K562 (cell line): ENCODE data around the gene IRGM. TPM values are rescaled to one million over a fixed set of nuclear protein-coding genes. Genes with fewer than 3 reads are reported as not detected.

ENCODE experiments used
- ATAC-seq: fragments of 200-7000 bp; cut with Tn5 transposase; 3 replicates; pipeline ENCODE4 v1.9.1; 2020; ENCODE audit warnings: moderate library complexity
- BruUV-seq: library from RNA; stranded (reverse); fragments of 400-500 nt; replicated peaks from 2 replicates; lab custom pipeline; 2021; lab: Mats Ljungman, UMichigan
- CTCF ChIA-PET: fragments of 300-600 bp; formaldehyde crosslinking; extraction: SDS; loops from one replicate; lab custom pipeline; 2021; ENCODE audit warnings: low intra/inter-chr PET ratio; lab: Yijun Ruan, JAX
- POLR2A ChIA-PET: fragments of 300-600, 350-650 bp; sonication (Branson Sonifier 250); formaldehyde crosslinking; extraction: SDS; loops from one replicate; lab custom pipeline; 2021; ENCODE audit warnings: antibody characterized with exemption, inconsistent platforms; lab: Yijun Ruan, JAX
- DNase-seq, 4 experiments: peaks; one replicate each; pipeline versions ENCODE4 v3.0.0 to v3.0.0-alpha.2; 2011 to 2018; ENCODE audit warnings: low spot score in 3 of 4, mixed read lengths in 3 of 4; ENCODE audit errors: extremely low read depth in 1 of 4
- FAIRE-seq: peaks from 2 replicates; lab custom pipeline; 2011; peaks lifted over from hg19 to GRCh38; lab: Jason Lieb, UNC
- H2AFZ ChIP-seq: 2 replicates; pipeline ENCODE4 v1.6.0; 2011; ENCODE audit warnings: low read depth, low read length, control low read depth, inconsistent platforms
- H3K27ac ChIP-seq: fragments of 200-600 bp; 3 replicates; pipeline ENCODE4 v1.8.0; 2011; ENCODE audit warnings: low read depth, mild to moderate bottlenecking, control low read depth, inconsistent platforms, low read length, moderate library complexity, mixed read lengths; ENCODE audit errors: extremely low read depth
- H3K27me3 ChIP-seq, 2 experiments: fragments of 300-600 bp in 1 of 2; 2 replicates in 1 of 2; 3 replicates in 1 of 2; pipeline versions ENCODE4 v1.6.0 to v1.8.0; 2011; ENCODE audit warnings: inconsistent platforms in 2 of 2, low read length in 2 of 2, mild to moderate bottlenecking in 1 of 2, mixed read lengths in 1 of 2, moderate library complexity in 1 of 2; ENCODE audit not compliant: control insufficient read depth in 2 of 2, insufficient read depth in 2 of 2
- H3K36me3 ChIP-seq: fragments of 300-600 bp; 3 replicates; pipeline ENCODE4 v1.8.0; 2011; ENCODE audit warnings: mild to moderate bottlenecking, low read length, inconsistent platforms; ENCODE audit not compliant: control insufficient read depth, insufficient read depth
- H3K4me1 ChIP-seq, 2 experiments: fragments of 200-600 bp in 1 of 2; replicated peaks in 1 of 2; 2 replicates in 1 of 2; 3 replicates in 1 of 2; pipeline versions ENCODE4 v1.5.1 to v1.8.0; 2011; ENCODE audit warnings: inconsistent platforms in 2 of 2, low read length in 2 of 2, mild to moderate bottlenecking in 1 of 2, mixed read lengths in 1 of 2, moderate library complexity in 1 of 2; ENCODE audit not compliant: control insufficient read depth in 2 of 2, insufficient read depth in 2 of 2
- H3K4me2 ChIP-seq: 2 replicates; pipeline ENCODE4 v1.6.1; 2011; ENCODE audit warnings: low read length, control low read depth, inconsistent platforms, mixed read lengths; ENCODE audit not compliant: insufficient read depth
- H3K4me3 ChIP-seq: fragments of 200-600 bp; sonication (generic), shearing (Covaris generic); 2 replicates; pipeline ENCODE4 v1.5.1; 2016; ENCODE audit warnings: control low read depth, inconsistent platforms
- H3K79me2 ChIP-seq: fragments of 200-600 bp; 3 replicates; pipeline ENCODE4 v1.8.0; 2011; ENCODE audit warnings: low read length, inconsistent platforms; ENCODE audit not compliant: control insufficient read depth, insufficient read depth
- H3K9ac ChIP-seq, 2 experiments: 2 replicates each; pipeline versions ENCODE4 v1.6.0 to v1.6.1; 2011; ENCODE audit warnings: low read depth in 2 of 2, low read length in 2 of 2, control low read depth in 1 of 2, inconsistent platforms in 1 of 2, mild to moderate bottlenecking in 1 of 2, mixed read lengths in 1 of 2; ENCODE audit not compliant: insufficient read depth in 1 of 2
- H3K9me1 ChIP-seq: one replicate; pipeline ENCODE4 v1.6.0; 2011; ENCODE audit warnings: inconsistent platforms, mild to moderate bottlenecking, low read length, moderate library complexity; ENCODE audit not compliant: control insufficient read depth, insufficient read depth
- H3K9me3 ChIP-seq: replicated peaks from 2 replicates; pipeline ENCODE4 v1.5.1; 2011; ENCODE audit warnings: low read depth, low read length, inconsistent platforms; ENCODE audit not compliant: control insufficient read depth, insufficient read depth
- H4K20me1 ChIP-seq: replicated peaks from 2 replicates; pipeline ENCODE4 v1.6.1; 2011; ENCODE audit warnings: low read length, inconsistent platforms, mixed read lengths; ENCODE audit not compliant: control insufficient read depth, insufficient read depth
- NR3C1 ChIP-seq: sonication (generic); formaldehyde crosslinking; IDR thresholded peaks from 2 replicates; pipeline ENCODE4 v1.8.1; 2022; ENCODE audit warnings: missing genetic modification reagents
- SMAD3 ChIP-seq: fragments of 450-650 bp; formaldehyde crosslinking; conservative IDR thresholded peaks from 2 replicates; pipeline ENCODE4 v1.4.0; 2020; ENCODE audit warnings: mild to moderate bottlenecking
- ZNF77 ChIP-seq: fragments of 250-450 bp; sonication (Bioruptor Pico); IDR thresholded peaks from 2 replicates; pipeline ENCODE4 v1.5.0; 2020
- WGBS: fragments of 100-300 bp; shearing (Covaris generic); methylation state at CpG from one replicate; pipeline ENCODE4 v1.1.6; 2016; ENCODE audit warnings: low coverage, mixed read lengths; ENCODE audit not compliant: insufficient coverage; ENCODE audit errors: missing lambda C conversion rate; 5-methylcytosine and 5-hydroxymethylcytosine counted together
- in situ Hi-C: fragments of 300-500 bp; cut with MboI; formaldehyde crosslinking; loops from 4 replicates; pipeline ENCODE4 v1.15.0; 2018; ENCODE audit warnings: inconsistent platforms, mixed read lengths
- intact Hi-C: fragments of 100-400 bp; cut with micrococcal nuclease; formaldehyde crosslinking; loops from 2 replicates; pipeline ENCODE4 v1.14.2; 2022
- polyA plus RNA-seq, 8 experiments: library from polyadenylated mRNA; depleted of rRNA in 4 of 8; stranded (reverse) in 5 of 8; unstranded in 3 of 8; fragments of >200 nt; fragmentation: Nextera tagmentation in 2 of 8; fragmentation: Illumina TruSeq in 1 of 8; extraction: Ambion mirVana in 2 of 8; extraction: Trizol in 1 of 8; gene quantifications; 2 replicates each; pipeline versions ENCODE4 v1.2.1 to v1.2.3, GENCODE V29; 2011 to 2014; ENCODE audit warnings: inconsistent platforms in 1 of 8, missing spikeins in 1 of 8
- total RNA-seq, 7 experiments: library from RNA; depleted of rRNA in 6 of 7; stranded (reverse); fragments of >200 nt in 6 of 7; fragmentation: Illumina TruSeq in 2 of 7; extraction: Trizol in 2 of 7; gene quantifications; 2 replicates each; pipeline versions ENCODE4 v1.2.1 to v1.2.3, GENCODE V29; 2011 to 2021; ENCODE audit warnings: low replicate concordance in 1 of 7

IRGM gene
- total and polyA plus RNA-seq, 9 of the 15 experiments (the other 6 are each of a cell fraction or from before 2014, with no cell fraction given): 0.09 to 0.22 (median 0.15) TPM; not detected in 6

DNA sequence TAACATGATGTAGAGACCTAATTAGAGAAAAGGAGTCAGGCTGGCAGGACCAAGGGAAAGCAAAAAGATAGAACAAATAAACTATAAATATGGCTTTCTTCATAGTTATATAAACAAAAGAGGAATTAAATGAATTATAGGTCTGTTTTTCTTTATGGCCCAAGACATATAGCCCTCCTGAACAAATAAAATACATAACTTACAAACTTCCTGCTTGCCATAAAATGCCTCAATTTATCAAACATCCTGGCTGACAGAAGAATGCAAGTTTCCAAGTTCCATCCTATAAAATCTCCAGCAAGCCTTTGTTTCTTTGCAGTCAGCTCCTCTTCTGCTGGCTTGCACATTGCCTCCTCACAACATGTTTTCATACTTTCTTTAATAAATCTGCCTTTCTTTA, 31.3 kb upstream of the IRGM start:
- POLR2A ChIA-PET: no interaction called here
- no peak overlapping the region for H2AFZ ChIP-seq
- FAIRE-seq (no peak), DNase-seq (no peak), ATAC-seq (no peak)
- no peak overlapping the region for H3K27ac ChIP-seq
- H3K9me3 ChIP-seq: no peaks in the 10 kb centered on the region
- H3K9ac ChIP-seq: no peak overlapping the region
- in situ Hi-C loops: no loop called here
- BruUV-seq: no TSS peak
- no peaks in the 10 kb centered on the region for H4K20me1 ChIP-seq
- H3K4me3 ChIP-seq: no peak overlapping the region
- no peaks in the 10 kb centered on the region for H3K9me1 ChIP-seq
- H3K4me1 ChIP-seq: no peaks in the 10 kb centered on the region
- no peaks in the 10 kb centered on the region for H3K36me3 ChIP-seq
- CTCF ChIA-PET: no interaction called here
- intact Hi-C loops: no loop called here
- no peak overlapping the region for H3K4me2 ChIP-seq
- TF ChIP-seq SMAD3 (CRISPR knock-in tag) (no peak), ZNF77 (no peak)
- H3K79me2 ChIP-seq: no peaks in the 10 kb centered on the region
- no peaks in the 10 kb centered on the region for H3K27me3 ChIP-seq

DNA sequence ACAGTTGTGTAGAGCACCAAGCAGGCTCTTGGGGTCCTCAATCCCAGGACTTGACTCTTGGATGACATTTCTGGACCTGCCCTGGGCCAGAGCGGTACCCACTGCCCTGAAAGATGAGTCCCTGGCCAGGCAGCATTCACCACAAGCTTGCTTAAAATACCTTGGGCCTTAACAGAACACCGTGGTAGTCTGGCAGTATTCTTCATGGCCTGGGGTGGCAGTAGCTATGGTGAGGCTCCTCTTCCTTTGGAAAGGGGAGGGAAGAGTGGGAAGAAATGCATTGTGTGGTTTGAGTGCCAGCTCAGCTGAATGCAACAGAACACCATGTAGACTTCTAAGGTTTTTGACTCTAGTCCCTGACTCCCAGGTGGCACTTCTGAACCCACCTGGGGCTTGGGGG, 29.4 kb upstream of the IRGM start:
- BruUV-seq: no TSS peak

More for the DNA sequence above, 29.4 kb upstream of the IRGM start:
- H3K79me2 ChIP-seq: no peaks in the 10 kb centered on the region
- H3K36me3 ChIP-seq: no peaks in the 10 kb centered on the region
- H3K9ac ChIP-seq: no peak overlapping the region
- no peak for TF ChIP-seq NR3C1
- intact Hi-C loops: no loop called here
- FAIRE-seq (no peak), ATAC-seq (no peak), DNase-seq (no peak)
- no peaks in the 10 kb centered on the region for H3K4me1 ChIP-seq
- in situ Hi-C loops: no loop called here
- ChIA-PET CTCF (no interaction called here), POLR2A (no interaction called here)
- WGBS: 0% methylated on average over 2 of the region's 2 CpGs
- no peak overlapping the region for H3K4me3 ChIP-seq
- no peak overlapping the region for H3K4me2 ChIP-seq
- no peaks in the 10 kb centered on the region for H3K9me3 ChIP-seq
- no peak overlapping the region for H2AFZ ChIP-seq
- H3K27ac ChIP-seq: no peak overlapping the region
- no peaks in the 10 kb centered on the region for H4K20me1 ChIP-seq
- H3K27me3 ChIP-seq: no peaks in the 10 kb centered on the region
- no peaks in the 10 kb centered on the region for H3K9me1 ChIP-seq
